Measurements from ENCODE around the gene NAA25.

DNA sequence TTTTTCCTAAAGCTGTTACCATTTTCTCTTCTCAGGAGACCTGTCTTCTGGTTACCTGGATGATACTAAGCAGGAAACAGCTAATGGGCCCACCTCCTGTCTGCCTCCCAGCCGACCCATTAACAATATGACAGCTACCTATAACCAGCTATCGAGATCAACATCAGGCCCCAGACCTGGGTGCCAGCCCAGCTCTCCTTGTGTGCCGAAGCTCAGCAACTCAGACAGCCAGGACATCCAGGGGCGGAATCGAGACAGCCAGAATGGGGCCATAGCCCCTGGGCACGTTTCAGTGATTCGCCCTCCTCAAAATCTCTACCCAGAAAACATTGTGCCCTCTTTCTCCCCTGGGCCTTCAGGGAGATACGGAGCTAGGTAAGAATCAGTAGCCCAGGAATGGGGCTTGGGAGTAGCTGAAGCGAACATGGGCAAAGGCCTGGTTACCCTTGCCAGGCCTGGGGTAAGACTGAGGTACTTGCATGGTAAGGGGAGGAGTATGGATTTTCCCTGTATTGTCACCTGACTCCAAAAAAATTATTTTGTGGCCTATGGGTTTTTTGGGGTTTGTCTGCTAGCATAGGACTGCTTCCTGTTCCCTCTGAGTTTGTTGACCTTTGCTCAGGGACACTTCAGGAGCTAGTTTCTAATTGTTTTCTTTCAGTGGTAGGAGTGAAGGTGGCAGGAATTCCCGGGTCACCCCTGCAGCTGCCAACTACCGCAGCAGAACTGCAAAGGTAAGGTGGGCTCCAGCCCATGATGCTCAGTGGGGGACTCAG, 43.4 kb upstream of the NAA25 start:
- TF ChIP-seq, protein P1, sequence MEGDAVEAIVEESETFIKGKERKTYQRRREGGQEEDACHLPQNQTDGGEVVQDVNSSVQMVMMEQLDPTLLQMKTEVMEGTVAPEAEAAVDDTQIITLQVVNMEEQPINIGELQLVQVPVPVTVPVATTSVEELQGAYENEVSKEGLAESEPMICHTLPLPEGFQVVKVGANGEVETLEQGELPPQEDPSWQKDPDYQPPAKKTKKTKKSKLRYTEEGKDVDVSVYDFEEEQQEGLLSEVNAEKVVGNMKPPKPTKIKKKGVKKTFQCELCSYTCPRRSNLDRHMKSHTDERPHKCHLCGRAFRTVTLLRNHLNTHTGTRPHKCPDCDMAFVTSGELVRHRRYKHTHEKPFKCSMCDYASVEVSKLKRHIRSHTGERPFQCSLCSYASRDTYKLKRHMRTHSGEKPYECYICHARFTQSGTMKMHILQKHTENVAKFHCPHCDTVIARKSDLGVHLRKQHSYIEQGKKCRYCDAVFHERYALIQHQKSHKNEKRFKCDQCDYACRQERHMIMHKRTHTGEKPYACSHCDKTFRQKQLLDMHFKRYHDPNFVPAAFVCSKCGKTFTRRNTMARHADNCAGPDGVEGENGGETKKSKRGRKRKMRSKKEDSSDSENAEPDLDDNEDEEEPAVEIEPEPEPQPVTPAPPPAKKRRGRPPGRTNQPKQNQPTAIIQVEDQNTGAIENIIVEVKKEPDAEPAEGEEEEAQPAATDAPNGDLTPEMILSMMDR (IDR thresholded peaks at IDR 0.05): no peak
- no peak for TF ChIP-seq EP300 (IDR thresholded peaks at IDR 0.05)
- no peak for TF ChIP-seq POLR2A (IDR thresholded peaks at IDR 0.05)
